K562 (cell line): ENCODE measurements around the gene VPS13D. TPM values are rescaled to one million over a fixed set of nuclear protein-coding genes. Genes with fewer than 3 reads are reported as not detected.
A peak's percentile ranks its signal among the peaks of the same experiment; 100 is the strongest.

Experiments used
- ATAC-seq: fragments of 200-7000 bp; cut with Tn5 transposase; 3 replicates; pipeline ENCODE4 v1.9.1; 2020; ENCODE audit warnings: moderate library complexity
- BruUV-seq: library from RNA; stranded (reverse); fragments of 400-500 nt; replicated peaks from 2 replicates; lab custom pipeline; 2021; lab: Mats Ljungman, UMichigan
- CTCF ChIA-PET: fragments of 300-600 bp; formaldehyde crosslinking; extraction: SDS; loops from one replicate; lab custom pipeline; 2021; ENCODE audit warnings: low intra/inter-chr PET ratio; lab: Yijun Ruan, JAX
- POLR2A ChIA-PET: fragments of 300-600, 350-650 bp; sonication (Branson Sonifier 250); formaldehyde crosslinking; extraction: SDS; loops from one replicate; lab custom pipeline; 2021; ENCODE audit warnings: antibody characterized with exemption, inconsistent platforms; lab: Yijun Ruan, JAX
- DNase-seq, 4 experiments: peaks; one replicate each; pipeline versions ENCODE4 v3.0.0 to v3.0.0-alpha.2; 2011 to 2018; ENCODE audit warnings: low spot score in 3 of 4, mixed read lengths in 3 of 4; ENCODE audit errors: extremely low read depth in 1 of 4
- FAIRE-seq: peaks from 2 replicates; lab custom pipeline; 2011; peaks lifted over from hg19 to GRCh38; lab: Jason Lieb, UNC
- H2AFZ ChIP-seq: 2 replicates; pipeline ENCODE4 v1.6.0; 2011; ENCODE audit warnings: low read depth, low read length, control low read depth, inconsistent platforms
- H3K27ac ChIP-seq: fragments of 200-600 bp; 3 replicates; pipeline ENCODE4 v1.8.0; 2011; ENCODE audit warnings: low read depth, mild to moderate bottlenecking, control low read depth, inconsistent platforms, low read length, moderate library complexity, mixed read lengths; ENCODE audit errors: extremely low read depth
- H3K27me3 ChIP-seq, 2 experiments: fragments of 300-600 bp in 1 of 2; 2 replicates in 1 of 2; 3 replicates in 1 of 2; pipeline versions ENCODE4 v1.6.0 to v1.8.0; 2011; ENCODE audit warnings: inconsistent platforms in 2 of 2, low read length in 2 of 2, mild to moderate bottlenecking in 1 of 2, mixed read lengths in 1 of 2, moderate library complexity in 1 of 2; ENCODE audit not compliant: control insufficient read depth in 2 of 2, insufficient read depth in 2 of 2
- H3K36me3 ChIP-seq: fragments of 300-600 bp; 3 replicates; pipeline ENCODE4 v1.8.0; 2011; ENCODE audit warnings: mild to moderate bottlenecking, low read length, inconsistent platforms; ENCODE audit not compliant: control insufficient read depth, insufficient read depth
- H3K4me1 ChIP-seq, 2 experiments: fragments of 200-600 bp in 1 of 2; replicated peaks in 1 of 2; 2 replicates in 1 of 2; 3 replicates in 1 of 2; pipeline versions ENCODE4 v1.5.1 to v1.8.0; 2011; ENCODE audit warnings: inconsistent platforms in 2 of 2, low read length in 2 of 2, mild to moderate bottlenecking in 1 of 2, mixed read lengths in 1 of 2, moderate library complexity in 1 of 2; ENCODE audit not compliant: control insufficient read depth in 2 of 2, insufficient read depth in 2 of 2
- H3K4me2 ChIP-seq: 2 replicates; pipeline ENCODE4 v1.6.1; 2011; ENCODE audit warnings: low read length, control low read depth, inconsistent platforms, mixed read lengths; ENCODE audit not compliant: insufficient read depth
- H3K4me3 ChIP-seq: fragments of 200-600 bp; sonication (generic), shearing (Covaris generic); 2 replicates; pipeline ENCODE4 v1.5.1; 2016; ENCODE audit warnings: control low read depth, inconsistent platforms
- H3K79me2 ChIP-seq: fragments of 200-600 bp; 3 replicates; pipeline ENCODE4 v1.8.0; 2011; ENCODE audit warnings: low read length, inconsistent platforms; ENCODE audit not compliant: control insufficient read depth, insufficient read depth
- H3K9ac ChIP-seq, 2 experiments: 2 replicates each; pipeline versions ENCODE4 v1.6.0 to v1.6.1; 2011; ENCODE audit warnings: low read depth in 2 of 2, low read length in 2 of 2, control low read depth in 1 of 2, inconsistent platforms in 1 of 2, mild to moderate bottlenecking in 1 of 2, mixed read lengths in 1 of 2; ENCODE audit not compliant: insufficient read depth in 1 of 2
- H3K9me1 ChIP-seq: one replicate; pipeline ENCODE4 v1.6.0; 2011; ENCODE audit warnings: inconsistent platforms, mild to moderate bottlenecking, low read length, moderate library complexity; ENCODE audit not compliant: control insufficient read depth, insufficient read depth
- H3K9me3 ChIP-seq: replicated peaks from 2 replicates; pipeline ENCODE4 v1.5.1; 2011; ENCODE audit warnings: low read depth, low read length, inconsistent platforms; ENCODE audit not compliant: control insufficient read depth, insufficient read depth
- H4K20me1 ChIP-seq: replicated peaks from 2 replicates; pipeline ENCODE4 v1.6.1; 2011; ENCODE audit warnings: low read length, inconsistent platforms, mixed read lengths; ENCODE audit not compliant: control insufficient read depth, insufficient read depth
- CBX1 ChIP-seq: sonication (generic); IDR thresholded peaks from 2 replicates; pipeline ENCODE4 v1.6.1; 2016; ENCODE audit warnings: antibody characterized with exemption, low read depth, mild to moderate bottlenecking
- GTF2A2 ChIP-seq: IDR thresholded peaks from 2 replicates; pipeline ENCODE4 v1.6.1; 2016; ENCODE audit warnings: mild to moderate bottlenecking, missing genetic modification characterization, missing compliant biosample characterization
- MYBL2 ChIP-seq, 2 experiments: fragments of 450-650 bp in 1 of 2; sonication (generic) in 1 of 2; formaldehyde crosslinking in 1 of 2; IDR thresholded peaks; 2 replicates each; pipeline versions ENCODE4 v1.6.1 to v1.8.1; 2017 to 2022; ENCODE audit warnings: borderline replicate concordance in 1 of 2, inconsistent platforms in 1 of 2, low read depth in 1 of 2, mild to moderate bottlenecking in 1 of 2, missing genetic modification reagents in 1 of 2, moderate library complexity in 1 of 2
- NFE2 ChIP-seq: IDR thresholded peaks from 2 replicates; pipeline ENCODE4 v1.6.1; 2014; ENCODE audit warnings: antibody characterized with exemption, low read depth
- RHOXF2B ChIP-seq: fragments of 250-450 bp; sonication (Bioruptor Pico); conservative IDR thresholded peaks from 2 replicates; pipeline ENCODE4 v1.5.1; 2021
- TAF9B ChIP-seq: fragments of 450-650 bp; IDR thresholded peaks from 2 replicates; pipeline ENCODE4 v1.6.1; 2018; ENCODE audit warnings: mild to moderate bottlenecking; ENCODE audit not compliant: partially characterized antibody
- VEZF1 ChIP-seq: fragments of 200-800 bp; sonication (Bioruptor generic); IDR thresholded peaks from 2 replicates; pipeline ENCODE4 v1.6.1; 2017; ENCODE audit warnings: missing genetic modification characterization, missing compliant biosample characterization
- ZNF121 ChIP-seq: sonication (generic); formaldehyde crosslinking; conservative IDR thresholded peaks from 2 replicates; pipeline ENCODE4 v1.8.0; 2022; ENCODE audit warnings: missing genetic modification reagents
- WGBS: fragments of 100-300 bp; shearing (Covaris generic); methylation state at CpG from one replicate; pipeline ENCODE4 v1.1.6; 2016; ENCODE audit warnings: low coverage, mixed read lengths; ENCODE audit not compliant: insufficient coverage; ENCODE audit errors: missing lambda C conversion rate; 5-methylcytosine and 5-hydroxymethylcytosine counted together
- in situ Hi-C: fragments of 300-500 bp; cut with MboI; formaldehyde crosslinking; loops from 4 replicates; pipeline ENCODE4 v1.15.0; 2018; ENCODE audit warnings: inconsistent platforms, mixed read lengths
- intact Hi-C: fragments of 100-400 bp; cut with micrococcal nuclease; formaldehyde crosslinking; loops from 2 replicates; pipeline ENCODE4 v1.14.2; 2022
- polyA plus RNA-seq, 8 experiments: library from polyadenylated mRNA; depleted of rRNA in 4 of 8; stranded (reverse) in 5 of 8; unstranded in 3 of 8; fragments of >200 nt; fragmentation: Nextera tagmentation in 2 of 8; fragmentation: Illumina TruSeq in 1 of 8; extraction: Ambion mirVana in 2 of 8; extraction: Trizol in 1 of 8; gene quantifications; 2 replicates each; pipeline versions ENCODE4 v1.2.1 to v1.2.3, GENCODE V29; 2011 to 2014; ENCODE audit warnings: inconsistent platforms in 1 of 8, missing spikeins in 1 of 8
- total RNA-seq, 7 experiments: library from RNA; depleted of rRNA in 6 of 7; stranded (reverse); fragments of >200 nt in 6 of 7; fragmentation: Illumina TruSeq in 2 of 7; extraction: Trizol in 2 of 7; gene quantifications; 2 replicates each; pipeline versions ENCODE4 v1.2.1 to v1.2.3, GENCODE V29; 2011 to 2021; ENCODE audit warnings: low replicate concordance in 1 of 7

VPS13D gene
- total and polyA plus RNA-seq, 9 of the 15 experiments (the other 6 are each of a cell fraction or from before 2014, with no cell fraction given), result 6.1 to 51.5 (median 38.5) TPM

- Histone ChIP-seq H2AFZ (no peak overlapping the region), H3K27ac (no peak overlapping the region), H3K4me3 (no peak overlapping the region), H3K9me3 (no peaks in the 10 kb centered on the region), H3K36me3 (peaks cover 13% of the 10 kb centered on the region), H3K9ac (no peak overlapping the region), H3K4me1 (peaks cover 20 to 22% of the 10 kb centered on the region in 2 experiments; a peak in 4 of 5 replicates), H3K79me2 (no peaks in the 10 kb centered on the region), H3K4me2 (no peak overlapping the region), H3K27me3 (no peaks in the 10 kb centered on the region), H3K9me1 (no peaks in the 10 kb centered on the region), H4K20me1 (no peaks in the 10 kb centered on the region)
- ATAC-seq (no peak), DNase-seq (no peak), FAIRE-seq (no peak)
- TF ChIP-seq ZNF121 (CRISPR knock-in tag) (peak; percentile 51; the same call in 1 of the 2 replicates), RHOXF2B (no peak)
- in situ Hi-C loops (no loop called here), intact Hi-C loops (no loop called here)
- 77% methylated on average over 5 of the region's 5 CpGs for WGBS
- CTCF ChIA-PET, result no interaction called here
- POLR2A ChIA-PET, result interaction anchor here (0.6 to 1.3 kb wide), 4 partner anchors 9 to 999 kb away, joined by 3 to 4 read pairs (median 3); partner anchors contain the start of gene LRRC38
- BruUV-seq, result no TSS peak
Observed at GRCh38 chr1:12515234-12515633, 285.4 kb downstream of the VPS13D start.

- Histone ChIP-seq H3K4me2 (no peak overlapping the region), H3K4me3 (no peak overlapping the region), H3K27me3 (no peaks in the 10 kb centered on the region), H3K9me3 (no peaks in the 10 kb centered on the region), H2AFZ (no peak overlapping the region), H3K9me1 (no peaks in the 10 kb centered on the region), H3K9ac (no peak overlapping the region), H3K79me2 (no peaks in the 10 kb centered on the region), H4K20me1 (no peaks in the 10 kb centered on the region), H3K36me3 (peaks cover 4% of the 10 kb centered on the region; the same call in 2 of the 3 replicates), H3K27ac (no peak overlapping the region), H3K4me1 (peaks cover 9 to 10% of the 10 kb centered on the region in 2 experiments; a peak in 4 of 5 replicates)
- FAIRE-seq, result no peak
- ChIA-PET POLR2A (interaction anchor here (1.0 to 1.2 kb wide), 2 partner anchors 9 to 13 kb away, joined by 4 read pairs; no protein-coding TSS in a partner anchor), CTCF (interaction anchor here (0.6 kb wide), 1 partner anchor 174 kb away, joined by 4 read pairs; no protein-coding TSS in a partner anchor)
- 90% methylated on average over 13 of the region's 13 CpGs for WGBS
- no peak for TF ChIP-seq CBX1
- no peak for TF ChIP-seq MYBL2 (IDR thresholded peaks at IDR 0.05; ENCODE audit: low read depth)
- no peak for TF ChIP-seq MYBL2 (CRISPR knock-in tag; IDR thresholded peaks at IDR 0.05; ENCODE audit: borderline replicate concordance)
- no peak for TF ChIP-seq NFE2
- TF ChIP-seq VEZF1, result no peak
- TF ChIP-seq GTF2A2 (tag), result no peak
- TF ChIP-seq TAF9B, result no peak
- DNase-seq, result no peak
- no peak for ATAC-seq
- BruUV-seq, result no TSS peak
- in situ Hi-C loops, result no loop called here
- intact Hi-C loops, result no loop called here
Observed at GRCh38 chr1:12516741-12517140, 286.9 kb downstream of the VPS13D start.
